ENCODE results near the gene DYSF. TPM values are rescaled to one million over a fixed set of nuclear protein-coding genes. Genes with fewer than 3 reads are reported as not detected.

The DYSF gene
- total and polyA plus RNA-seq, 2 donors (not counting 1 experiment from before 2014, with no cell fraction given) = 0.17 to 0.43 TPM

DNA sequence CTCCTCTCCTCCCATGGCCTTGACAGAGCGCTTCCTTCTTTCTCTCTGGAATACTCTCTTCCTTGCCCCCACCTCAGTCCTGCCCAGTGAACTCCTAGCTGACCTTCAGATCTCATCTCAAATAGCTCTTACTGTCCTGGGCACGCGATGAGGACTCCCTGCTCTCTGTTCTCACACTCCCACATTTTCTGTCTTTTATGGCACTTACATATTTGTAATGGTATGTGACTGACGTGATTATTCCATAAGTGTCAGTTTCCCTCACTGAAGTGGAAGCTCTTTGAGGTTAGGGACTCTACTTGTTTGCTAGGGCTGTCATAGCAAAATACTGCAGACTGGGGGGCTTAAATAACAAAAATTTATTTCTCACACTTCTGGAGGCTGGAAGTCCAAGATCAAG lies 1.7 kb upstream of the DYSF start:
- H3K36me3 ChIP-seq (replicated peaks in 1 of 2; ENCODE audit: control extremely low read depth in 1 of 2, control insufficient read depth in 1 of 2, extremely low read depth in 1 of 2, insufficient read depth in 2 of 2, low read length in 1 of 2) = no peaks in the 10 kb centered on the region
- no peaks in the 10 kb centered on the region for H4K20me1 ChIP-seq (ENCODE audit: control insufficient read depth, insufficient read depth, low read length, poor library complexity, severe bottlenecking)
- ChIA-PET CTCF (no interaction called here), POLR2A (interaction anchor here (0.5 kb wide), 1 partner anchor 82 kb away, joined by 7 read pairs; no protein-coding TSS in a partner anchor)
- H3K79me2 ChIP-seq (ENCODE audit: control insufficient read depth, insufficient read depth, low read length) = no peaks in the 10 kb centered on the region
- Mint-ChIP-seq H3K27me3 (peaks cover 43% of the 10 kb centered on the region), H3K9me3 (ENCODE audit: insufficient read depth) (no peaks in the 10 kb centered on the region), H3K27ac (no peak overlapping the region), H3K4me1 (peaks cover 19% of the 10 kb centered on the region), H3K4me3 (no peak overlapping the region)
- DNase-seq = no peak
- peaks cover 24 to 28% of the 10 kb centered on the region in 2 donors for H3K4me1 ChIP-seq (ENCODE audit: control insufficient read depth in 2 of 2, insufficient read depth in 2 of 2, low read length in 2 of 2)
- peaks cover 0 to 2% (median 0%) of the 10 kb centered on the region in 3 donors for H3K9me3 ChIP-seq (ENCODE audit: control extremely low read depth in 1 of 3, control insufficient read depth in 2 of 3, insufficient read depth in 1 of 3, low read length in 2 of 3)
- TF ChIP-seq, protein P1, sequence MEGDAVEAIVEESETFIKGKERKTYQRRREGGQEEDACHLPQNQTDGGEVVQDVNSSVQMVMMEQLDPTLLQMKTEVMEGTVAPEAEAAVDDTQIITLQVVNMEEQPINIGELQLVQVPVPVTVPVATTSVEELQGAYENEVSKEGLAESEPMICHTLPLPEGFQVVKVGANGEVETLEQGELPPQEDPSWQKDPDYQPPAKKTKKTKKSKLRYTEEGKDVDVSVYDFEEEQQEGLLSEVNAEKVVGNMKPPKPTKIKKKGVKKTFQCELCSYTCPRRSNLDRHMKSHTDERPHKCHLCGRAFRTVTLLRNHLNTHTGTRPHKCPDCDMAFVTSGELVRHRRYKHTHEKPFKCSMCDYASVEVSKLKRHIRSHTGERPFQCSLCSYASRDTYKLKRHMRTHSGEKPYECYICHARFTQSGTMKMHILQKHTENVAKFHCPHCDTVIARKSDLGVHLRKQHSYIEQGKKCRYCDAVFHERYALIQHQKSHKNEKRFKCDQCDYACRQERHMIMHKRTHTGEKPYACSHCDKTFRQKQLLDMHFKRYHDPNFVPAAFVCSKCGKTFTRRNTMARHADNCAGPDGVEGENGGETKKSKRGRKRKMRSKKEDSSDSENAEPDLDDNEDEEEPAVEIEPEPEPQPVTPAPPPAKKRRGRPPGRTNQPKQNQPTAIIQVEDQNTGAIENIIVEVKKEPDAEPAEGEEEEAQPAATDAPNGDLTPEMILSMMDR (IDR thresholded peaks at IDR 0.05) = no peak
- no peak for TF ChIP-seq EZH2 (IDR thresholded peaks at IDR 0.05; ENCODE audit: borderline replicate concordance, insufficient read depth, low read depth, low read length, poor library complexity, severe bottlenecking)
- H3K27me3 ChIP-seq (replicated peaks in 1 of 4; ENCODE audit: control extremely low read depth in 1 of 4, control insufficient read depth in 3 of 4, insufficient read depth in 4 of 4, low read length in 3 of 4) = peaks cover 0 to 42% (median 22%) of the 10 kb centered on the region in 4 experiments
- no peak for ATAC-seq (ENCODE audit: low read depth)
- intact Hi-C loops (cut with micrococcal nuclease) = no loop called here
- H3K4me3 ChIP-seq (ENCODE audit: control extremely low read depth in 1 of 5, extremely low read depth in 1 of 5, insufficient read depth in 1 of 5, low read depth in 2 of 5, low read length in 4 of 5) = no peak overlapping the region
- H2AFZ ChIP-seq (ENCODE audit: insufficient read depth, low read depth, low read length, poor library complexity, severe bottlenecking) = no peak overlapping the region
- H3K4me2 ChIP-seq (replicated peaks; ENCODE audit: low read depth, low read length, poor library complexity, severe bottlenecking) = no peak overlapping the region
- WGBS (ENCODE audit: insufficient coverage) = 93% methylated on average over 1 of the region's 4 CpGs
- H3K27ac ChIP-seq (ENCODE audit: low read length in 2 of 2) = no peak overlapping the region
- no peak overlapping the region for H3K9ac ChIP-seq (ENCODE audit: low read length)

DNA sequence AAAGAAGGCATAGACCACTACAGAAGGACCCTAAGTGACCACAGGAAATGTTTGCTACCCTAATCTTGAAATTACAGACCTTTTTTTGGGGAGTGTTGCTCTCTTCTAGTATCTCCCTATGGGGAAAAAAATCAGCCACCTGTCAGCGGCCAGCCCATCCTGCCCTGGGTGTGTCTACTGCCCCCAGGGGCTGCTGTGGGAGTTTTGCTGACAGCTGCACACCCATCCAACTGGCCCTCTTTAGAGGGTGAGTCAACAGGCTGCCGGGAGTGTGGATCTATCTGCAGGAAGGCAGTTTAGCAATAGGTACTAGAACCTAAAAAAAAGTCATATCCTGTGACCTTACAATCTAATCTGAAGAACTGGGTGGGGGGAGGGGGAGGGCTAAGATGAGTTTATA lies 796 bp upstream of the DYSF start:
- no peak for TF ChIP-seq EZH2 (IDR thresholded peaks at IDR 0.05; ENCODE audit: borderline replicate concordance, insufficient read depth, low read depth, low read length, poor library complexity, severe bottlenecking)
- TF ChIP-seq, protein P1 (IDR thresholded peaks at IDR 0.05) = no peak
- peak overlapping the region; percentile 52 for H3K4me3 Mint-ChIP-seq
- Histone ChIP-seq H2AFZ (ENCODE audit: insufficient read depth, low read depth, low read length, poor library complexity, severe bottlenecking) (no peak overlapping the region), H3K9ac (ENCODE audit: low read length) (no peak overlapping the region), H4K20me1 (ENCODE audit: control insufficient read depth, insufficient read depth, low read length, poor library complexity, severe bottlenecking) (no peaks in the 10 kb centered on the region), H3K36me3 (replicated peaks in 1 of 2; ENCODE audit: control extremely low read depth in 1 of 2, control insufficient read depth in 1 of 2, extremely low read depth in 1 of 2, insufficient read depth in 2 of 2, low read length in 1 of 2) (no peaks in the 10 kb centered on the region), H3K27me3 (replicated peaks in 1 of 4; ENCODE audit: control extremely low read depth in 1 of 4, control insufficient read depth in 3 of 4, insufficient read depth in 4 of 4, low read length in 3 of 4) (peaks cover 0 to 42% (median 22%) of the 10 kb centered on the region in 4 experiments), H3K79me2 (ENCODE audit: control insufficient read depth, insufficient read depth, low read length) (no peaks in the 10 kb centered on the region), H3K9me3 (ENCODE audit: control extremely low read depth in 1 of 3, control insufficient read depth in 2 of 3, insufficient read depth in 1 of 3, low read length in 2 of 3) (peaks cover 0 to 2% (median 0%) of the 10 kb centered on the region in 3 donors), H3K4me1 (ENCODE audit: control insufficient read depth in 2 of 2, insufficient read depth in 2 of 2, low read length in 2 of 2) (peaks cover 24 to 28% of the 10 kb centered on the region in 2 donors), H3K4me2 (replicated peaks; ENCODE audit: low read depth, low read length, poor library complexity, severe bottlenecking) (peak overlapping the region; percentile 16), H3K4me3 (ENCODE audit: control extremely low read depth in 1 of 5, extremely low read depth in 1 of 5, insufficient read depth in 1 of 5, low read depth in 2 of 5, low read length in 4 of 5) (peak overlapping the region in 1 of 5 experiments; percentile 46), H3K27ac (ENCODE audit: low read length in 2 of 2) (no peak overlapping the region)
- ChIA-PET CTCF (no interaction called here), POLR2A (no interaction called here)
- H3K27ac Mint-ChIP-seq = no peak overlapping the region
- peak; percentile 62 for ATAC-seq (ENCODE audit: low read depth)
- no peaks in the 10 kb centered on the region for H3K9me3 Mint-ChIP-seq (ENCODE audit: insufficient read depth)
- peaks cover 49% of the 10 kb centered on the region for H3K27me3 Mint-ChIP-seq
- peak; percentile 21 for DNase-seq
- H3K4me1 Mint-ChIP-seq = peaks cover 19% of the 10 kb centered on the region
- intact Hi-C loops (cut with micrococcal nuclease) = no loop called here
- 20% methylated on average over 1 of the region's 2 CpGs for WGBS (ENCODE audit: insufficient coverage)

Data from B cell (primary cell).